ENCODE data around the gene DNAJC8. TPM values are rescaled to one million over a fixed set of nuclear protein-coding genes. Genes with fewer than 3 reads are reported as not detected.

DNAJC8 gene
- total RNA-seq, 1 experiment from 2014 or later, result 127 TPM

- peaks cover 4% of the 10 kb centered on the region; the same call in 1 of the 2 replicates for H3K4me1 ChIP-seq (ENCODE audit: control insufficient read depth, insufficient read depth, low read length)
- in situ Hi-C loops (cut with HindIII; ENCODE audit: low pct_unique_long_range_greater_than_20kb, low sequenced_read_pairs) (no loop called here), intact Hi-C loops (cut with micrococcal nuclease; ENCODE audit: unreplicated experiment) (no loop called here)
- TF ChIP-seq SIN3A (IDR thresholded peaks at IDR 0.05; ENCODE audit: borderline replicate concordance, insufficient read depth, low read depth, low read length) (no peak), REST (IDR thresholded peaks at IDR 0.05; ENCODE audit: insufficient read depth in 1 of 2, low read depth in 2 of 2, low read length in 1 of 2) (no peak), POLR2AphosphoS5 (IDR thresholded peaks at IDR 0.05; ENCODE audit: low read depth, low read length) (no peak), TCF7L2 (IDR thresholded peaks at IDR 0.05; ENCODE audit: low read depth, low read length) (no peak), CTCF (IDR thresholded peaks at IDR 0.05) (no peak)
- no peak overlapping the region for H3K4me3 ChIP-seq (ENCODE audit: low read depth in 2 of 2, low read length in 2 of 2)
- H3K27ac ChIP-seq (ENCODE audit: low read length), result no peak overlapping the region
- H3K36me3 ChIP-seq (ENCODE audit: control insufficient read depth, insufficient read depth, low read length), result no peaks in the 10 kb centered on the region
- no peaks in the 10 kb centered on the region for H3K9me3 ChIP-seq (ENCODE audit: control insufficient read depth, insufficient read depth, low read depth, low read length)
- DNase-seq (ENCODE audit: low read depth, low spot score) (no peak), ATAC-seq (0 out of 2 replicates have a peak, but pooled peaks have one; percentile 7)
- POLR2A ChIA-PET, result no interaction called here
- H3K27me3 ChIP-seq (ENCODE audit: control insufficient read depth, insufficient read depth, low read length), result no peaks in the 10 kb centered on the region
- BruUV-seq (replicated peaks), result no TSS peak
- CTCF ChIA-PET, result no interaction called here
These were observed 39.1 kb downstream of the DNAJC8 start for GRCh38 chr1:28193701-28194161.

GRCh38 chr1:28190996-28191645 lies 41.7 kb downstream of the DNAJC8 start:
- DNase-seq (ENCODE audit: low read depth, low spot score), result no peak
- ChIA-PET POLR2A (interaction anchor here (0.7 kb wide), 1 partner anchor 34 kb away, joined by 8 read pairs; no protein-coding TSS in a partner anchor), CTCF (interaction anchor here (0.5 kb wide), 1 partner anchor 185 kb away, joined by 9 read pairs; no protein-coding TSS in a partner anchor)
- H3K9me3 ChIP-seq (ENCODE audit: control insufficient read depth, insufficient read depth, low read depth, low read length), result no peaks in the 10 kb centered on the region
- TF ChIP-seq REST (IDR thresholded peaks at IDR 0.05; ENCODE audit: insufficient read depth in 1 of 2, low read depth in 2 of 2, low read length in 1 of 2) (no peak), SIN3A (IDR thresholded peaks at IDR 0.05; ENCODE audit: borderline replicate concordance, insufficient read depth, low read depth, low read length) (no peak), POLR2AphosphoS5 (IDR thresholded peaks at IDR 0.05; ENCODE audit: low read depth, low read length) (no peak), CTCF (IDR thresholded peaks at IDR 0.05) (no peak), TCF7L2 (IDR thresholded peaks at IDR 0.05; ENCODE audit: low read depth, low read length) (no peak)
- no peaks in the 10 kb centered on the region for H3K27me3 ChIP-seq (ENCODE audit: control insufficient read depth, insufficient read depth, low read length)
- no peak overlapping the region for H3K4me3 ChIP-seq (ENCODE audit: low read depth in 2 of 2, low read length in 2 of 2)
- BruUV-seq (replicated peaks), result no TSS peak
- in situ Hi-C loops (cut with HindIII; ENCODE audit: low pct_unique_long_range_greater_than_20kb, low sequenced_read_pairs) (no loop called here), intact Hi-C loops (cut with micrococcal nuclease; ENCODE audit: unreplicated experiment) (no loop called here)
- peak; percentile 32; the same call in 1 of the 2 replicates for ATAC-seq
- H3K27ac ChIP-seq (ENCODE audit: low read length), result no peak overlapping the region
- H3K36me3 ChIP-seq (ENCODE audit: control insufficient read depth, insufficient read depth, low read length), result no peaks in the 10 kb centered on the region
- H3K4me1 ChIP-seq (ENCODE audit: control insufficient read depth, insufficient read depth, low read length), result no peaks in the 10 kb centered on the region

All from Panc1 (cell line).